Measurements from ENCODE around the gene RHAG. TPM values are rescaled to one million over a fixed set of nuclear protein-coding genes. Genes with fewer than 3 reads are reported as not detected.
A peak's percentile ranks its signal among the peaks of the same experiment; 100 is the strongest.

The RHAG gene
- total RNA-seq, 1 experiment from 2014 or later, result 0.23 TPM

DNA sequence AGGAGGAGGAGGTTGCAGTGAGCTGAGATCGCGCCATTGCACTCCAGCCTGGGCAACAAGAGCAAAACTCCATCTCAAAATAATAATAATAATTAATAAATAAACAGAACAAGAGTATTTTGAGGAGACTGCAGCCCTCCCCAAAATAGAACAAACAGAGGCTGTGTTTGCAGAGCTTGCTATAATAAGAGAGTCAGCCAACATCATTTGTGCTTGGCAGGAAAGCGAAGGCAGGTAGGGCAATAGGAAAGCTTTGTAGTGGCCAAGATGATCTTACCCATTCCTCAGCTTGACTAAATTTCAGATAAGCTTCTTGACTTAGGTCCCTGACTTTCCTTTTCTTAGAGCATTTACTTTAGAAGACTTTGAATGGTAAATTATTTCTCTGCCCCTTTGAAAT lies 79.5 kb downstream of the RHAG start:
- POLR2A ChIA-PET, result no interaction called here
- Histone ChIP-seq H3K27ac (ENCODE audit: low read length) (no peak overlapping the region), H3K4me3 (ENCODE audit: low read depth in 2 of 2, low read length in 2 of 2) (no peak overlapping the region), H3K4me1 (ENCODE audit: control insufficient read depth, insufficient read depth, low read length) (no peaks in the 10 kb centered on the region), H3K27me3 (ENCODE audit: control insufficient read depth, insufficient read depth, low read length) (no peaks in the 10 kb centered on the region), H3K9me3 (ENCODE audit: control insufficient read depth, insufficient read depth, low read depth, low read length) (no peaks in the 10 kb centered on the region), H3K36me3 (ENCODE audit: control insufficient read depth, insufficient read depth, low read length) (no peaks in the 10 kb centered on the region)
- no TSS peak for BruUV-seq (replicated peaks)
- ATAC-seq (no peak), DNase-seq (ENCODE audit: low read depth, low spot score) (no peak)
- in situ Hi-C loops (cut with HindIII; ENCODE audit: low pct_unique_long_range_greater_than_20kb, low sequenced_read_pairs), result no loop called here
- CTCF ChIA-PET, result no interaction called here
- no peak for TF ChIP-seq SIN3A (IDR thresholded peaks at IDR 0.05; ENCODE audit: borderline replicate concordance, insufficient read depth, low read depth, low read length)
- intact Hi-C loops (cut with micrococcal nuclease; ENCODE audit: unreplicated experiment), result no loop called here

DNA sequence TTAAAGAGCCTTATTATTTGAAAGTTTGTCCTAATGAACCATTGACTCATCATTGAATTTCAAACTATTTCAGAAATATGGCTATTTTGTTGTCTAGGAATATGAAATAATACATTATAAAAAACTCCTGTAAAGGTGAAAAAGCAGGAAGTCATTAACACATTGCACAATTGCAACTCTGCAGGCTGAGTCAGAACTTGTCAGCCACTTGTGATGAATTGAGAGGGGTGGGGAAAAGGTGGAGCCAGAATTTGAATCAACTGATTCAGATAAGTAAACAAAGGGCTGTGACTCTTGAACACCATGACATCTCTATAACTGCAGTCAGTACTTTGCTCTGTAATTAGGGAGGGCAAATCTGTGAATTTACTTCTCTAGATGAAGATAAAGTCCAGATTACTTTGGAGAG lies 80.2 kb downstream of the RHAG start:
- no peaks in the 10 kb centered on the region; the same call in 1 of the 2 replicates for H3K4me1 ChIP-seq (ENCODE audit: control insufficient read depth, insufficient read depth, low read length)
- POLR2A ChIA-PET, result no interaction called here
- H3K27ac ChIP-seq (ENCODE audit: low read length), result no peak overlapping the region
- peak; percentile 74 for DNase-seq (ENCODE audit: low read depth, low spot score)
- no peak overlapping the region for H3K4me3 ChIP-seq (ENCODE audit: low read depth in 2 of 2, low read length in 2 of 2)
- peak; percentile 63; the same call in 1 of the 2 replicates for ATAC-seq
- H3K27me3 ChIP-seq (ENCODE audit: control insufficient read depth, insufficient read depth, low read length), result peaks cover 4% of the 10 kb centered on the region; the same call in 1 of the 2 replicates
- intact Hi-C loops (cut with micrococcal nuclease; ENCODE audit: unreplicated experiment) (no loop called here), in situ Hi-C loops (cut with HindIII; ENCODE audit: low pct_unique_long_range_greater_than_20kb, low sequenced_read_pairs) (no loop called here)
- no peak for TF ChIP-seq POLR2AphosphoS5 (IDR thresholded peaks at IDR 0.05; ENCODE audit: low read depth, low read length)
- TF ChIP-seq TCF7L2 (IDR thresholded peaks at IDR 0.05; ENCODE audit: low read depth, low read length), result no peak
- no peak for TF ChIP-seq SIN3A (IDR thresholded peaks at IDR 0.05; ENCODE audit: borderline replicate concordance, insufficient read depth, low read depth, low read length)
- TF ChIP-seq, protein P1, sequence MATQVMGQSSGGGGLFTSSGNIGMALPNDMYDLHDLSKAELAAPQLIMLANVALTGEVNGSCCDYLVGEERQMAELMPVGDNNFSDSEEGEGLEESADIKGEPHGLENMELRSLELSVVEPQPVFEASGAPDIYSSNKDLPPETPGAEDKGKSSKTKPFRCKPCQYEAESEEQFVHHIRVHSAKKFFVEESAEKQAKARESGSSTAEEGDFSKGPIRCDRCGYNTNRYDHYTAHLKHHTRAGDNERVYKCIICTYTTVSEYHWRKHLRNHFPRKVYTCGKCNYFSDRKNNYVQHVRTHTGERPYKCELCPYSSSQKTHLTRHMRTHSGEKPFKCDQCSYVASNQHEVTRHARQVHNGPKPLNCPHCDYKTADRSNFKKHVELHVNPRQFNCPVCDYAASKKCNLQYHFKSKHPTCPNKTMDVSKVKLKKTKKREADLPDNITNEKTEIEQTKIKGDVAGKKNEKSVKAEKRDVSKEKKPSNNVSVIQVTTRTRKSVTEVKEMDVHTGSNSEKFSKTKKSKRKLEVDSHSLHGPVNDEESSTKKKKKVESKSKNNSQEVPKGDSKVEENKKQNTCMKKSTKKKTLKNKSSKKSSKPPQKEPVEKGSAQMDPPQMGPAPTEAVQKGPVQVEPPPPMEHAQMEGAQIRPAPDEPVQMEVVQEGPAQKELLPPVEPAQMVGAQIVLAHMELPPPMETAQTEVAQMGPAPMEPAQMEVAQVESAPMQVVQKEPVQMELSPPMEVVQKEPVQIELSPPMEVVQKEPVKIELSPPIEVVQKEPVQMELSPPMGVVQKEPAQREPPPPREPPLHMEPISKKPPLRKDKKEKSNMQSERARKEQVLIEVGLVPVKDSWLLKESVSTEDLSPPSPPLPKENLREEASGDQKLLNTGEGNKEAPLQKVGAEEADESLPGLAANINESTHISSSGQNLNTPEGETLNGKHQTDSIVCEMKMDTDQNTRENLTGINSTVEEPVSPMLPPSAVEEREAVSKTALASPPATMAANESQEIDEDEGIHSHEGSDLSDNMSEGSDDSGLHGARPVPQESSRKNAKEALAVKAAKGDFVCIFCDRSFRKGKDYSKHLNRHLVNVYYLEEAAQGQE (IDR thresholded peaks at IDR 0.05; ENCODE audit: insufficient read depth in 1 of 2, low read depth in 2 of 2, low read length in 1 of 2), result no peak
- TF ChIP-seq, protein P2, sequence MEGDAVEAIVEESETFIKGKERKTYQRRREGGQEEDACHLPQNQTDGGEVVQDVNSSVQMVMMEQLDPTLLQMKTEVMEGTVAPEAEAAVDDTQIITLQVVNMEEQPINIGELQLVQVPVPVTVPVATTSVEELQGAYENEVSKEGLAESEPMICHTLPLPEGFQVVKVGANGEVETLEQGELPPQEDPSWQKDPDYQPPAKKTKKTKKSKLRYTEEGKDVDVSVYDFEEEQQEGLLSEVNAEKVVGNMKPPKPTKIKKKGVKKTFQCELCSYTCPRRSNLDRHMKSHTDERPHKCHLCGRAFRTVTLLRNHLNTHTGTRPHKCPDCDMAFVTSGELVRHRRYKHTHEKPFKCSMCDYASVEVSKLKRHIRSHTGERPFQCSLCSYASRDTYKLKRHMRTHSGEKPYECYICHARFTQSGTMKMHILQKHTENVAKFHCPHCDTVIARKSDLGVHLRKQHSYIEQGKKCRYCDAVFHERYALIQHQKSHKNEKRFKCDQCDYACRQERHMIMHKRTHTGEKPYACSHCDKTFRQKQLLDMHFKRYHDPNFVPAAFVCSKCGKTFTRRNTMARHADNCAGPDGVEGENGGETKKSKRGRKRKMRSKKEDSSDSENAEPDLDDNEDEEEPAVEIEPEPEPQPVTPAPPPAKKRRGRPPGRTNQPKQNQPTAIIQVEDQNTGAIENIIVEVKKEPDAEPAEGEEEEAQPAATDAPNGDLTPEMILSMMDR (IDR thresholded peaks at IDR 0.05), result no peak
- no peaks in the 10 kb centered on the region for H3K36me3 ChIP-seq (ENCODE audit: control insufficient read depth, insufficient read depth, low read length)
- H3K9me3 ChIP-seq (ENCODE audit: control insufficient read depth, insufficient read depth, low read depth, low read length), result no peaks in the 10 kb centered on the region
- CTCF ChIA-PET, result no interaction called here
- BruUV-seq (replicated peaks), result no TSS peak

DNA sequence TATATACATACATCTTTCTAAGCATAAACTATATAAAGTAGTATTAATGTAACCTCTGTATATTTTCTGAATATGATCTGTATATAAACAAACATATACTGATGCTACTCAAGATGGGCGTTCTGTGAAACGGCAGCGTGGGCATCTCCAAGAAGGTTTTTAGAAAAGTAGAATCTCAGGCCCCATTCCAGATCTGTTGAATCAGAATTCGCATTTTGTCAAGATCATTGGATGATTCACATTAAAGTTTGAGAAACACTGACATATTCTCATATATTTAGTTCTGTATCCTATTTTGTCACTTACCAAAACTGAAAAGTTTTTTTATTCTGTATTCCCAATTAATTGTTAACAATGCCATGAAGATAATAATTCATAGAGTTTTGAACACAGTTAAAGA lies 80.7 kb downstream of the RHAG start:
- ChIA-PET POLR2A (no interaction called here), CTCF (no interaction called here)
- Histone ChIP-seq H3K36me3 (ENCODE audit: control insufficient read depth, insufficient read depth, low read length) (no peaks in the 10 kb centered on the region), H3K27ac (ENCODE audit: low read length) (no peak overlapping the region), H3K4me1 (ENCODE audit: control insufficient read depth, insufficient read depth, low read length) (no peaks in the 10 kb centered on the region; the same call in 1 of the 2 replicates), H3K4me3 (ENCODE audit: low read depth in 2 of 2, low read length in 2 of 2) (no peak overlapping the region), H3K9me3 (ENCODE audit: control insufficient read depth, insufficient read depth, low read depth, low read length) (no peaks in the 10 kb centered on the region), H3K27me3 (ENCODE audit: control insufficient read depth, insufficient read depth, low read length) (peaks cover 4% of the 10 kb centered on the region; the same call in 1 of the 2 replicates)
- TF ChIP-seq TCF7L2 (IDR thresholded peaks at IDR 0.05; ENCODE audit: low read depth, low read length) (no peak), POLR2AphosphoS5 (IDR thresholded peaks at IDR 0.05; ENCODE audit: low read depth, low read length) (no peak), SIN3A (IDR thresholded peaks at IDR 0.05; ENCODE audit: borderline replicate concordance, insufficient read depth, low read depth, low read length) (no peak)
- TF ChIP-seq, protein P1 (IDR thresholded peaks at IDR 0.05; ENCODE audit: insufficient read depth in 1 of 2, low read depth in 2 of 2, low read length in 1 of 2), result no peak
- TF ChIP-seq, protein P2 (IDR thresholded peaks at IDR 0.05), result no peak
- BruUV-seq (replicated peaks), result no TSS peak
- in situ Hi-C loops (cut with HindIII; ENCODE audit: low pct_unique_long_range_greater_than_20kb, low sequenced_read_pairs) (no loop called here), intact Hi-C loops (cut with micrococcal nuclease; ENCODE audit: unreplicated experiment) (no loop called here)
- DNase-seq (ENCODE audit: low read depth, low spot score) (no peak), ATAC-seq (no peak)
